Gastrocnemius medialis (tissue), 4 donors: ENCODE measurements around the gene DUSP3.

Source experiments
- CTCF ChIP-seq, 5 experiments: fragments of 450-650 bp in 3 of 5; fragments of 200-600 bp in 2 of 5; sonication (generic) in 2 of 5; IDR thresholded peaks in 4 of 5; conservative IDR thresholded peaks in 1 of 5; 1 replicate in 4 of 5; 2 replicates in 1 of 5; pipeline ENCODE4 v1.5.1; 2016 to 2019; ENCODE audit warnings: antibody characterized with exemption in 5 of 5, mild to moderate bottlenecking in 3 of 5, moderate library complexity in 3 of 5
- POLR2A ChIP-seq, 2 donors: fragments of 450-650 bp; IDR thresholded peaks; one replicate each; pipeline ENCODE4 v1.6.1; 2017; ENCODE audit warnings: antibody characterized with exemption in 2 of 2, mild to moderate bottlenecking in 2 of 2, moderate library complexity in 2 of 2

- TF ChIP-seq CTCF (IDR thresholded peaks at IDR 0.05 in 4 of 5, conservative IDR thresholded peaks at IDR 0.05 in 1 of 5) (no peak), POLR2A (IDR thresholded peaks at IDR 0.05) (no peak)
These were observed 37.1 kb downstream of the DUSP3 start for GRCh38 chr17:43741636-43742035.
